A172 (cell line): ENCODE data around the gene MAP4K1. TPM values are rescaled to one million over a fixed set of nuclear protein-coding genes. Genes with fewer than 3 reads are reported as not detected.
"Not testable (repeated sequence)": the region's sequence is repeated elsewhere in the genome, so short reads cannot be mapped to it uniquely, and the experiment has no call there.

Experiments used
- DNase-seq: peaks from one replicate; pipeline ENCODE4 v3.0.0-alpha.2; 2015; ENCODE audit warnings: low spot score
- total RNA-seq: library from RNA; depleted of rRNA; stranded (reverse); fragments of >200 nt; shearing (Covaris generic); gene quantifications from 2 replicates; pipeline ENCODE4 v1.2.3, GENCODE V29; 2014

MAP4K1 gene
- total RNA-seq, 1 experiment from 2014 or later, result 1.4 TPM

GRCh38 chr19:38650911-38651584, 33.3 kb upstream of the MAP4K1 start:
- peak; percentile 65 for DNase-seq

GRCh38 chr19:38650172-38650775, 32.5 kb upstream of the MAP4K1 start:
- no peak for DNase-seq

GRCh38 chr19:38649305-38650171, 31.8 kb upstream of the MAP4K1 start:
- DNase-seq, result peak; percentile 84

- DNase-seq, result peak; percentile 50
These were observed 31.1 kb upstream of the MAP4K1 start for GRCh38 chr19:38648769-38649304.

- no peak for DNase-seq
These were observed 30.4 kb upstream of the MAP4K1 start for GRCh38 chr19:38647966-38648768.

- peak; percentile 94 for DNase-seq
These were observed 29.7 kb upstream of the MAP4K1 start, which contains the start of gene ACTN4 for GRCh38 chr19:38647368-38647965. ACTN4 (plus strand) TSS chr19:38647649; CDS start chr19:38647746, 97 bp downstream.

- no peak for DNase-seq
These were observed 27.0 kb upstream of the MAP4K1 start for GRCh38 chr19:38644719-38645118.

- DNase-seq, result no peak
These were observed 24.4 kb upstream of the MAP4K1 start for GRCh38 chr19:38642176-38642575.

- DNase-seq, result no peak
These were observed 22.6 kb upstream of the MAP4K1 start for GRCh38 chr19:38640368-38640767.

- no peak for DNase-seq
These were observed 21.9 kb upstream of the MAP4K1 start for GRCh38 chr19:38639679-38640078.

- DNase-seq, result no peak
These were observed 20.7 kb upstream of the MAP4K1 start for GRCh38 chr19:38638461-38638860.

- no peak for DNase-seq
These were observed 18.0 kb upstream of the MAP4K1 start for GRCh38 chr19:38635483-38636399.

- DNase-seq, result peak; percentile 68
These were observed 17.2 kb upstream of the MAP4K1 start for GRCh38 chr19:38634757-38635482.

- DNase-seq, result no peak
These were observed 14.9 kb upstream of the MAP4K1 start for GRCh38 chr19:38632476-38633213.

GRCh38 chr19:38631811-38632475, 14.2 kb upstream of the MAP4K1 start:
- DNase-seq, result not testable (repeated sequence)

- DNase-seq, result not testable (repeated sequence)
These were observed 13.5 kb upstream of the MAP4K1 start for GRCh38 chr19:38631301-38631700.

- DNase-seq, result no peak
These were observed 11.8 kb upstream of the MAP4K1 start for GRCh38 chr19:38629568-38629967.

GRCh38 chr19:38626401-38626800, 8.6 kb upstream of the MAP4K1 start:
- no peak for DNase-seq
